ENCODE measurements around the gene GNAT2. TPM values are rescaled to one million over a fixed set of nuclear protein-coding genes. Genes with fewer than 3 reads are reported as not detected.

Gene GNAT2
- total RNA-seq, 1 experiment from 2014 or later = 0.24 TPM

- Histone ChIP-seq H3K27me3 (no peaks in the 10 kb centered on the region), H3K27ac (no peak overlapping the region)
- DNase-seq = no peak
Measured at GRCh38 chr1:109616391-109616790, 3.0 kb downstream of the GNAT2 start.

GRCh38 chr1:109615879-109616278, 3.5 kb downstream of the GNAT2 start:
- Histone ChIP-seq H3K4me1 (0 out of 2 replicates have a peak, but pooled peaks cover 3% of the 10 kb centered on the region), H3K36me3 (no peaks in the 10 kb centered on the region), H3K27me3 (no peaks in the 10 kb centered on the region), H3K27ac (no peak overlapping the region), H3K4me3 (no peak overlapping the region), H3K9me3 (replicated peaks) (no peaks in the 10 kb centered on the region)
- DNase-seq = no peak

More at GRCh38 chr1:109616391-109616790, 3.0 kb downstream of the GNAT2 start:
- Histone ChIP-seq H3K4me1 (0 out of 2 replicates have a peak, but pooled peaks cover 3% of the 10 kb centered on the region), H3K9me3 (replicated peaks) (no peaks in the 10 kb centered on the region), H3K4me3 (no peak overlapping the region), H3K36me3 (no peaks in the 10 kb centered on the region)

- Histone ChIP-seq H3K36me3 (no peaks in the 10 kb centered on the region), H3K4me1 (0 out of 2 replicates have a peak, but pooled peaks cover 3% of the 10 kb centered on the region), H3K27ac (no peak overlapping the region), H3K4me3 (no peak overlapping the region), H3K27me3 (no peaks in the 10 kb centered on the region), H3K9me3 (replicated peaks) (no peaks in the 10 kb centered on the region)
- no peak for DNase-seq
Measured at GRCh38 chr1:109613361-109614147, 5.9 kb downstream of the GNAT2 start.

GRCh38 chr1:109611308-109611990, 8.0 kb downstream of the GNAT2 start:
- Histone ChIP-seq H3K27ac (no peak overlapping the region), H3K9me3 (replicated peaks) (no peaks in the 10 kb centered on the region), H3K27me3 (no peaks in the 10 kb centered on the region), H3K4me1 (no peaks in the 10 kb centered on the region), H3K36me3 (no peaks in the 10 kb centered on the region), H3K4me3 (no peak overlapping the region)
- no peak for DNase-seq

GRCh38 chr1:109610609-109611307, 8.7 kb downstream of the GNAT2 start:
- no peaks in the 10 kb centered on the region for H3K27me3 ChIP-seq
- no peak overlapping the region for H3K4me3 ChIP-seq
- no peaks in the 10 kb centered on the region for H3K36me3 ChIP-seq
- H3K4me1 ChIP-seq = no peaks in the 10 kb centered on the region
- no peaks in the 10 kb centered on the region for H3K9me3 ChIP-seq (replicated peaks)
- no peak overlapping the region for H3K27ac ChIP-seq
- DNase-seq = no peak

- H3K4me3 ChIP-seq = no peak overlapping the region
- DNase-seq = no peak
- no peaks in the 10 kb centered on the region for H3K27me3 ChIP-seq
- no peaks in the 10 kb centered on the region for H3K36me3 ChIP-seq
- no peaks in the 10 kb centered on the region for H3K9me3 ChIP-seq (replicated peaks)
- H3K4me1 ChIP-seq = no peaks in the 10 kb centered on the region
- H3K27ac ChIP-seq = no peak overlapping the region
Measured at GRCh38 chr1:109609881-109610280, 9.5 kb downstream of the GNAT2 start.

GRCh38 chr1:109605381-109605780, 14.0 kb downstream of the GNAT2 start:
- DNase-seq = no peak
- no peaks in the 10 kb centered on the region for H3K4me1 ChIP-seq
- H3K36me3 ChIP-seq = no peaks in the 10 kb centered on the region
- H3K27ac ChIP-seq = no peak overlapping the region
- H3K27me3 ChIP-seq = no peaks in the 10 kb centered on the region
- no peaks in the 10 kb centered on the region for H3K9me3 ChIP-seq (replicated peaks)
- no peak overlapping the region for H3K4me3 ChIP-seq

- Histone ChIP-seq H3K9me3 (replicated peaks) (no peaks in the 10 kb centered on the region), H3K4me1 (no peaks in the 10 kb centered on the region), H3K36me3 (no peaks in the 10 kb centered on the region; the same call in 1 of the 2 replicates), H3K27me3 (no peaks in the 10 kb centered on the region), H3K4me3 (no peak overlapping the region), H3K27ac (no peak overlapping the region)
- no peak for DNase-seq
Measured at GRCh38 chr1:109603229-109603628, 16.2 kb downstream of the GNAT2 start.

GRCh38 chr1:109598655-109599054, 20.8 kb downstream of the GNAT2 start:
- Histone ChIP-seq H3K36me3 (peaks cover 23% of the 10 kb centered on the region; the same call in 1 of the 2 replicates), H3K27ac (no peak overlapping the region), H3K27me3 (no peaks in the 10 kb centered on the region), H3K4me3 (no peak overlapping the region), H3K4me1 (no peaks in the 10 kb centered on the region), H3K9me3 (replicated peaks) (no peaks in the 10 kb centered on the region)
- no peak for DNase-seq

GRCh38 chr1:109598156-109598555, 21.3 kb downstream of the GNAT2 start:
- no peak overlapping the region for H3K27ac ChIP-seq
- H3K4me1 ChIP-seq = no peaks in the 10 kb centered on the region
- no peak overlapping the region for H3K4me3 ChIP-seq
- H3K27me3 ChIP-seq = no peaks in the 10 kb centered on the region
- H3K36me3 ChIP-seq = peaks cover 24% of the 10 kb centered on the region; the same call in 1 of the 2 replicates
- no peak for DNase-seq
- H3K9me3 ChIP-seq (replicated peaks) = no peaks in the 10 kb centered on the region

- no peak overlapping the region for H3K27ac ChIP-seq
Measured at GRCh38 chr1:109595531-109595930, 23.9 kb downstream of the GNAT2 start.

GRCh38 chr1:109592916-109593315, 26.5 kb downstream of the GNAT2 start:
- Histone ChIP-seq H3K36me3 (peaks cover 43% of the 10 kb centered on the region), H3K9me3 (replicated peaks) (no peaks in the 10 kb centered on the region), H3K4me1 (no peaks in the 10 kb centered on the region), H3K27me3 (no peaks in the 10 kb centered on the region), H3K4me3 (no peak overlapping the region), H3K27ac (no peak overlapping the region)
- no peak for DNase-seq

More at GRCh38 chr1:109595531-109595930, 23.9 kb downstream of the GNAT2 start:
- Histone ChIP-seq H3K36me3 (peaks cover 39% of the 10 kb centered on the region), H3K27me3 (no peaks in the 10 kb centered on the region), H3K4me1 (no peaks in the 10 kb centered on the region), H3K4me3 (no peak overlapping the region), H3K9me3 (replicated peaks) (no peaks in the 10 kb centered on the region)
- DNase-seq = no peak

GRCh38 chr1:109589679-109590078, 29.7 kb downstream of the GNAT2 start:
- H3K27ac ChIP-seq = no peak overlapping the region
- no peaks in the 10 kb centered on the region for H3K4me1 ChIP-seq
- H3K4me3 ChIP-seq = no peak overlapping the region
- H3K36me3 ChIP-seq = peaks cover 56% of the 10 kb centered on the region
- no peak for DNase-seq
- no peaks in the 10 kb centered on the region for H3K27me3 ChIP-seq
- no peaks in the 10 kb centered on the region for H3K9me3 ChIP-seq (replicated peaks)

GRCh38 chr1:109589177-109589576, 30.2 kb downstream of the GNAT2 start:
- Histone ChIP-seq H3K27ac (no peak overlapping the region), H3K36me3 (peaks cover 60% of the 10 kb centered on the region), H3K9me3 (replicated peaks) (no peaks in the 10 kb centered on the region), H3K4me3 (no peak overlapping the region), H3K4me1 (no peaks in the 10 kb centered on the region), H3K27me3 (no peaks in the 10 kb centered on the region)
- DNase-seq = no peak

GRCh38 chr1:109586055-109586454, 33.4 kb downstream of the GNAT2 start:
- Histone ChIP-seq H3K27me3 (no peaks in the 10 kb centered on the region), H3K9me3 (replicated peaks) (no peaks in the 10 kb centered on the region), H3K27ac (no peak overlapping the region), H3K4me1 (no peaks in the 10 kb centered on the region), H3K4me3 (no peak overlapping the region), H3K36me3 (peaks cover 60% of the 10 kb centered on the region)
- no peak for DNase-seq
